Upper lobe of left lung (tissue), 4 donors: ENCODE results near the gene ARHGEF6.

Experiments used
- CTCF ChIP-seq, 6 experiments: fragments of 450-650 bp in 4 of 6; fragments of 200-600 bp in 2 of 6; sonication (generic) in 2 of 6; IDR thresholded peaks; one replicate each; pipeline ENCODE4 v1.5.1; 2016 to 2019; ENCODE audit warnings: antibody characterized with exemption in 6 of 6
- POLR2A ChIP-seq, 4 donors: fragments of 450-650 bp; IDR thresholded peaks; one replicate each; pipeline ENCODE4 v1.5.1; 2016 to 2017; ENCODE audit warnings: antibody characterized with exemption in 4 of 4, mild to moderate bottlenecking in 2 of 4

GRCh38 chrX:136630881-136631280 is 149.9 kb downstream of the ARHGEF6 start:
- TF ChIP-seq CTCF (IDR thresholded peaks at IDR 0.05) (no peak), POLR2A (IDR thresholded peaks at IDR 0.05) (no peak)
